ENCODE measurements around the gene VPS13A.

DNA sequence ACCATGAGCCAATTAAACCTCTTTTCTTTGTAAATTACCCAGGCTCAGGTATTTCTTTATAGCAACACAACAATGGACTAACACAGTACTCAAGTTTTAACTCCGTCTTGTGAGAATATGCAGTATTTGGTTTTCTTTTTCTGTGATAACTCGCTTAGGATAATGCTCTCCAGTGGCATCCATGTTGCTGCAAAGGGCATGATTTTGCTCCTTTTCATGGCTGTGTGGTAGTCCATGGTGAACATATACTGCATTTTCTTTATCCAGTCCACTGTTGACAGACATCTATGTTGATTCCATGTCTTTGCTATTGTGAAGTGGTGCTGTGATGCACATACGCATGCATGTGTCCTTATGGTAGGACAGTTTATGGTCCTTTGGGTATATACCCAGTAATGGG lies 10.9 kb downstream of the VPS13A start:
- TF ChIP-seq POLR2A (IDR thresholded peaks at IDR 0.05; ENCODE audit: low read depth, low read length) (no peak), TAF1 (IDR thresholded peaks at IDR 0.05; ENCODE audit: borderline replicate concordance, low read depth, low read length) (no peak)
